PC-3 (cell line): ENCODE measurements around the gene FLYWCH2. TPM values are rescaled to one million over a fixed set of nuclear protein-coding genes. Genes with fewer than 3 reads are reported as not detected.
A peak's percentile ranks its signal among the peaks of the same experiment; 100 is the strongest.

Experiments
- ATAC-seq: fragments of 200-7000 bp; cut with Tn5 transposase; 2 replicates; pipeline ENCODE4 v1.9.1; 2020; ENCODE audit warnings: mild to moderate bottlenecking, moderate library complexity
- BruUV-seq: library from RNA; stranded (reverse); fragments of 400-500 nt; replicated peaks from 2 replicates; lab custom pipeline; 2021; lab: Mats Ljungman, UMichigan
- CTCF ChIA-PET: fragments of 300-600 bp; sonication (Branson Sonifier 250); formaldehyde crosslinking; loops from one replicate; lab custom pipeline; 2022; ENCODE audit warnings: antibody characterized with exemption; lab: Charles Lee
- POLR2A ChIA-PET: fragments of 300-600 bp; sonication (Branson Sonifier 250); formaldehyde crosslinking; loops from one replicate; lab custom pipeline; 2022; ENCODE audit warnings: antibody characterized with exemption; ENCODE audit not compliant: unreplicated experiment; lab: Charles Lee
- DNase-seq: peaks from one replicate; pipeline ENCODE4 v3.0.0-alpha.2; 2015
- H2AFZ ChIP-seq: fragments of 300-600 bp; sonication (generic); 2 replicates; pipeline ENCODE4 v1.6.0; 2016; ENCODE audit warnings: antibody characterized with exemption, low read length
- H3F3A ChIP-seq: fragments of 300-600 bp; sonication (generic); one replicate; pipeline ENCODE4 v1.6.0; 2017; ENCODE audit warnings: antibody characterized with exemption, low read length, control low read depth, mild to moderate bottlenecking; ENCODE audit not compliant: unreplicated experiment
- H3K27ac ChIP-seq: fragments of 300-600 bp; sonication (generic); 2 replicates; pipeline ENCODE4 v1.5.1; 2016; ENCODE audit warnings: mild to moderate bottlenecking, low read length
- H3K27me3 ChIP-seq: fragments of 300-600 bp; sonication (generic); 2 replicates; pipeline ENCODE4 v1.6.1; 2016; ENCODE audit warnings: low read length, mixed read lengths
- H3K36me3 ChIP-seq: fragments of 300-600 bp; sonication (generic); 2 replicates; pipeline ENCODE4 v1.6.1; 2016; ENCODE audit warnings: low read depth, mixed run types, low read length, mixed read lengths
- H3K4me1 ChIP-seq: fragments of 300-600 bp; sonication (generic); 2 replicates; pipeline ENCODE4 v1.5.1; 2016; ENCODE audit warnings: low read length; ENCODE audit not compliant: insufficient read depth
- H3K4me2 ChIP-seq: fragments of 300-600 bp; sonication (generic); 2 replicates; pipeline ENCODE4 v1.6.0; 2016; ENCODE audit warnings: low read length
- H3K4me3 ChIP-seq: fragments of 300-600 bp; sonication (generic); 2 replicates; pipeline ENCODE4 v1.5.1; 2016; ENCODE audit warnings: mild to moderate bottlenecking, low read length, mixed read lengths
- H3K79me2 ChIP-seq: fragments of 300-600 bp; sonication (generic); 2 replicates; pipeline ENCODE4 v1.6.1; 2017; ENCODE audit warnings: low read length, mixed read lengths
- H3K9ac ChIP-seq: fragments of 300-600 bp; sonication (generic); 2 replicates; pipeline ENCODE4 v1.6.0; 2016; ENCODE audit warnings: mild to moderate bottlenecking, low read length
- H3K9me2 ChIP-seq: fragments of 300-600 bp; sonication (generic); replicated peaks from 2 replicates; pipeline ENCODE4 v1.6.1; 2016; ENCODE audit warnings: mixed run types, low read length, mixed read lengths
- H3K9me3 ChIP-seq: fragments of 300-600 bp; sonication (generic); 2 replicates; pipeline ENCODE4 v1.6.1; 2016; ENCODE audit warnings: low read length, mixed read lengths
- H4K20me1 ChIP-seq: fragments of 300-600 bp; sonication (generic); 2 replicates; pipeline ENCODE4 v1.6.1; 2016; ENCODE audit warnings: low read length, mixed read lengths
- EZH2 ChIP-seq: fragments of 300-600 bp; sonication (generic); IDR thresholded peaks from one replicate; pipeline ENCODE4 v1.6.1; 2017; ENCODE audit warnings: antibody characterized with exemption, mild to moderate bottlenecking, low read length; ENCODE audit not compliant: unreplicated experiment
- EZH2phosphoT487 ChIP-seq: fragments of 300-600 bp; sonication (generic); IDR thresholded peaks from 2 replicates; pipeline ENCODE4 v1.6.1; 2018; ENCODE audit warnings: mild to moderate bottlenecking, antibody characterized with exemption, low read length, borderline replicate concordance
- intact Hi-C: fragments of 100-400 bp; cut with micrococcal nuclease; formaldehyde crosslinking; loops from 2 replicates; pipeline ENCODE4 v1.9.0; 2023
- total RNA-seq: library from RNA; depleted of rRNA; stranded (reverse); fragments of >200 nt; gene quantifications from 2 replicates; pipeline ENCODE4 v1.2.3, GENCODE V29; 2014
- TF ChIP-seq, protein P1 (sequence below): fragments of 300-600 bp; sonication (generic); conservative IDR thresholded peaks from 2 replicates; pipeline ENCODE4 v1.5.1; 2017; ENCODE audit warnings: antibody characterized with exemption, low read depth, mild to moderate bottlenecking, low read length

FLYWCH2 gene
- total RNA-seq, 1 experiment from 2014 or later: 100 TPM

DNA sequence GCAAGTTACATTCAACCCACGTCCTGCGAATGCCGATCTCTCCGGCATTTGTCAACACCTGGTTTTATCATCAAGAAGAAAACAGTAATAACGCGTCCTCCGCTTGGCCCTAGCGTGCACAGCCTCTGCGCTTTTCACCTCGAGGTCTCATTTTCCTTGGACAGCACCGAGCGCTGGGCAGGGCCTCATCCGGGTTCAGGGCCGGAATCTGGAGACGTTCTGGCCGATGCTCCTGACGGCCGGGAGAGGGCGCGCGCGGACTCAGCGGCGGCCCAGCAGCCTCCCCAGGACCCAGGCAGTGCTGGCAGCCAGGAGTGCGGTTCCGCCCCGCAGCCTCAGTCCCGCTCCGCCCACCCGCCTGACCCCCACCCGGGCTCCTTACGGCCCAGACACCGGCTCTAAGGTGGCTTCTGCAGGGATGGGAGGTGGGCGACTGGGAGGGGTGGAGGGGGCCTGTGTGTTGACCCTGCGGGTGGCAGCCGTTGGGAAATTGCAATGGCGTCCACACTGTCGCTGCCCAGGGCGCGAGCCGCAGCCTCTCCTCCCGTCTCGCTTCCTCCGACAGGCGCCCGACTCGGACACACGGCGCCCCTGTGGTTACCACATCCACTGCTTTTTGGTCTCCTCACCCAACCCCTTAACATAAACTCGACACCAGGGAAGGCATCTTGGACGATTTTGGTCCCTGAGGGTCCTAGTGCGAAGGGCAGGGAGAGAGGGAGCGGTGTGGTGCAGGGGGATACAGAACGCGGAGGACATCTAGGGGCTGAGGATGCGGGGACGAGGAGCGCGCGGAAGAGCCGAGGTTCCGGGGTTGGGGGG, 21.3 kb downstream of the FLYWCH2 start:
- POLR2A ChIA-PET: no interaction called here
- peak overlapping the region; percentile 43 for H3K27ac ChIP-seq
- H3K79me2 ChIP-seq: no peaks in the 10 kb centered on the region
- intact Hi-C loops: loop anchor here (2.0 to 10.0 kb wide), 2 partner anchors 22 to 60 kb away; partner anchors contain the start of genes FLYWCH2, KREMEN2 and PAQR4
- no peaks in the 10 kb centered on the region for H3F3A ChIP-seq
- H3K9ac ChIP-seq: peak overlapping the region; percentile 88
- peak overlapping the region; percentile 85 for H2AFZ ChIP-seq
- no peak for TF ChIP-seq EZH2phosphoT487
- TF ChIP-seq, protein P1, sequence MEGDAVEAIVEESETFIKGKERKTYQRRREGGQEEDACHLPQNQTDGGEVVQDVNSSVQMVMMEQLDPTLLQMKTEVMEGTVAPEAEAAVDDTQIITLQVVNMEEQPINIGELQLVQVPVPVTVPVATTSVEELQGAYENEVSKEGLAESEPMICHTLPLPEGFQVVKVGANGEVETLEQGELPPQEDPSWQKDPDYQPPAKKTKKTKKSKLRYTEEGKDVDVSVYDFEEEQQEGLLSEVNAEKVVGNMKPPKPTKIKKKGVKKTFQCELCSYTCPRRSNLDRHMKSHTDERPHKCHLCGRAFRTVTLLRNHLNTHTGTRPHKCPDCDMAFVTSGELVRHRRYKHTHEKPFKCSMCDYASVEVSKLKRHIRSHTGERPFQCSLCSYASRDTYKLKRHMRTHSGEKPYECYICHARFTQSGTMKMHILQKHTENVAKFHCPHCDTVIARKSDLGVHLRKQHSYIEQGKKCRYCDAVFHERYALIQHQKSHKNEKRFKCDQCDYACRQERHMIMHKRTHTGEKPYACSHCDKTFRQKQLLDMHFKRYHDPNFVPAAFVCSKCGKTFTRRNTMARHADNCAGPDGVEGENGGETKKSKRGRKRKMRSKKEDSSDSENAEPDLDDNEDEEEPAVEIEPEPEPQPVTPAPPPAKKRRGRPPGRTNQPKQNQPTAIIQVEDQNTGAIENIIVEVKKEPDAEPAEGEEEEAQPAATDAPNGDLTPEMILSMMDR: peak; percentile 69
- H4K20me1 ChIP-seq: no peaks in the 10 kb centered on the region
- H3K9me2 ChIP-seq: no peaks in the 10 kb centered on the region
- H3K9me3 ChIP-seq: no peaks in the 10 kb centered on the region
- CTCF ChIA-PET: no interaction called here
- H3K27me3 ChIP-seq: no peaks in the 10 kb centered on the region
- H3K4me3 ChIP-seq: peak overlapping the region; percentile 87
- ATAC-seq: peak; percentile 48
- TSS peak; percentile 59 for BruUV-seq
- no peaks in the 10 kb centered on the region for H3K36me3 ChIP-seq
- peak; percentile 80 for DNase-seq
- H3K4me2 ChIP-seq: peak overlapping the region; percentile 100
- peaks cover 10% of the 10 kb centered on the region for H3K4me1 ChIP-seq

DNA sequence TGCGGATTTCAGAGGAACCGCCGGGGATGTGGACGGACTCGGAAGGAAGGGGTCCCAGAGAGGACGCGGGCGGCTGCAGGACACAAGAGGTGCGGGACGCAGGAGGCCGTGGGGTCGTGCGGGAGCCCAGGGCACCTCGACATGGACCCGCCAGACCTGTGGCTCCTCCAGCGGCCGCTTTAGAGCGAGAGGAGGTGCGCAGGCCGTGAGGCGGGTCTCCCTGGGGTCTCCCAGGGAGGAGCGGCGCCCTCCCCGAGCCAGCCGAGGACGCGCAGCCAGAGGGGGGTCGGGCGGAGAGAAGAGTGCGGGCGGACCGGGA, 21.9 kb downstream of the FLYWCH2 start:
- Histone ChIP-seq H3K27ac (peak overlapping the region; percentile 43), H3K9me3 (no peaks in the 10 kb centered on the region), H3K9ac (peak overlapping the region; percentile 88), H4K20me1 (no peaks in the 10 kb centered on the region), H3K27me3 (no peaks in the 10 kb centered on the region), H2AFZ (no peak overlapping the region), H3F3A (no peaks in the 10 kb centered on the region), H3K36me3 (no peaks in the 10 kb centered on the region), H3K4me2 (peak overlapping the region; percentile 100), H3K79me2 (no peaks in the 10 kb centered on the region), H3K4me1 (peaks cover 10% of the 10 kb centered on the region), H3K4me3 (peak overlapping the region; percentile 87), H3K9me2 (no peaks in the 10 kb centered on the region)
- no peak for DNase-seq
- no peak for TF ChIP-seq EZH2
- TF ChIP-seq, protein P1: no peak
- TF ChIP-seq EZH2phosphoT487: no peak
- ATAC-seq: peak; percentile 1; the same call in 1 of the 2 replicates
- intact Hi-C loops: loop anchor here (1.0 to 10.0 kb wide), 3 partner anchors 14 to 60 kb away; partner anchors contain the start of genes FLYWCH2, KREMEN2 and PAQR4
- TSS peak; percentile 91 for BruUV-seq
- CTCF ChIA-PET: interaction anchor here (0.6 kb wide), 1 partner anchor 66 kb away, joined by 4 read pairs; no protein-coding TSS in a partner anchor
- POLR2A ChIA-PET: no interaction called here
